ENCODE measurements around the gene FAM216B. TPM values are rescaled to one million over a fixed set of nuclear protein-coding genes. Genes with fewer than 3 reads are reported as not detected.
"Not testable (repeated sequence)": the region's sequence is repeated elsewhere in the genome, so short reads cannot be mapped to it uniquely, and the experiment has no call there.

FAM216B gene
- total RNA-seq, 1 donor from 2014 or later: 0.99 TPM

- H3K4me3 ChIP-seq: no peak overlapping the region
- no peak for DNase-seq
- no peaks in the 10 kb centered on the region for H3K36me3 ChIP-seq
- H3K4me1 ChIP-seq: no peaks in the 10 kb centered on the region
- no peaks in the 10 kb centered on the region for H3K9me3 ChIP-seq (replicated peaks)
- no peak for TF ChIP-seq CTCF (IDR thresholded peaks at IDR 0.05; ENCODE audit: borderline replicate concordance)
- no peak overlapping the region for H3K27ac ChIP-seq (replicated peaks)
- intact Hi-C loops (cut with micrococcal nuclease): no loop called here
- no peaks in the 10 kb centered on the region for H3K27me3 ChIP-seq (ENCODE audit: low read depth)
Measured at GRCh38 chr13:42760951-42761350, 20.4 kb upstream of the FAM216B start.

GRCh38 chr13:42762251-42762650 lies 19.1 kb upstream of the FAM216B start:
- no peaks in the 10 kb centered on the region for H3K4me1 ChIP-seq
- intact Hi-C loops (cut with micrococcal nuclease): no loop called here
- no peak for DNase-seq
- H3K9me3 ChIP-seq (replicated peaks): no peaks in the 10 kb centered on the region
- no peaks in the 10 kb centered on the region for H3K27me3 ChIP-seq (ENCODE audit: low read depth)
- no peak overlapping the region for H3K27ac ChIP-seq (replicated peaks)
- TF ChIP-seq CTCF (IDR thresholded peaks at IDR 0.05; ENCODE audit: borderline replicate concordance): no peak
- H3K4me3 ChIP-seq: no peak overlapping the region
- H3K36me3 ChIP-seq: no peaks in the 10 kb centered on the region

GRCh38 chr13:42762917-42763316 lies 18.5 kb upstream of the FAM216B start:
- DNase-seq: no peak
- no peak overlapping the region for H3K4me3 ChIP-seq
- H3K36me3 ChIP-seq: no peaks in the 10 kb centered on the region
- no peak overlapping the region for H3K27ac ChIP-seq (replicated peaks)
- H3K9me3 ChIP-seq (replicated peaks): no peaks in the 10 kb centered on the region
- intact Hi-C loops (cut with micrococcal nuclease): no loop called here
- TF ChIP-seq CTCF (IDR thresholded peaks at IDR 0.05; ENCODE audit: borderline replicate concordance): no peak
- H3K4me1 ChIP-seq: no peaks in the 10 kb centered on the region
- no peaks in the 10 kb centered on the region for H3K27me3 ChIP-seq (ENCODE audit: low read depth)

GRCh38 chr13:42766016-42766415 lies 15.4 kb upstream of the FAM216B start:
- Histone ChIP-seq H3K4me3 (no peak overlapping the region), H3K27me3 (ENCODE audit: low read depth) (no peaks in the 10 kb centered on the region), H3K9me3 (replicated peaks) (no peaks in the 10 kb centered on the region), H3K4me1 (no peaks in the 10 kb centered on the region), H3K36me3 (no peaks in the 10 kb centered on the region), H3K27ac (replicated peaks) (no peak overlapping the region)
- intact Hi-C loops (cut with micrococcal nuclease): no loop called here
- no peak for TF ChIP-seq CTCF (IDR thresholded peaks at IDR 0.05; ENCODE audit: borderline replicate concordance)
- no peak for DNase-seq

GRCh38 chr13:42769650-42770049 lies 11.7 kb upstream of the FAM216B start:
- H3K9me3 ChIP-seq (replicated peaks): peaks cover 22% of the 10 kb centered on the region
- DNase-seq: no peak
- H3K27me3 ChIP-seq (ENCODE audit: low read depth): no peaks in the 10 kb centered on the region
- no peak overlapping the region for H3K27ac ChIP-seq (replicated peaks)
- no peak for TF ChIP-seq CTCF (IDR thresholded peaks at IDR 0.05; ENCODE audit: borderline replicate concordance)
- H3K4me1 ChIP-seq: no peaks in the 10 kb centered on the region
- H3K4me3 ChIP-seq: no peak overlapping the region
- H3K36me3 ChIP-seq: no peaks in the 10 kb centered on the region
- intact Hi-C loops (cut with micrococcal nuclease): no loop called here

GRCh38 chr13:42776558-42776957 lies 4.8 kb upstream of the FAM216B start:
- peaks cover 22% of the 10 kb centered on the region for H3K9me3 ChIP-seq (replicated peaks)
- H3K27me3 ChIP-seq (ENCODE audit: low read depth); H3K4me3 ChIP-seq; DNase-seq; intact Hi-C loops (cut with micrococcal nuclease); H3K27ac ChIP-seq (replicated peaks); H3K36me3 ChIP-seq: not testable (repeated sequence)
- H3K4me1 ChIP-seq: peaks cover 16% of the 10 kb centered on the region

All from left ventricle myocardium inferior (tissue), 1 donor.